Progenitor cell of endocrine pancreas (in vitro differentiated cells): Measurements from ENCODE around the gene STAMBPL1. TPM values are rescaled to one million over a fixed set of nuclear protein-coding genes. Genes with fewer than 3 reads are reported as not detected.

ENCODE experiments used
- DNase-seq: peaks from one replicate; pipeline ENCODE4 v3.0.0; 2021; ENCODE audit warnings: low spot score; ENCODE audit not compliant: unreplicated experiment
- H3K27ac Mint-ChIP-seq: 2 replicates; pipeline ENCODE4 v1.8.0; 2021; ENCODE audit warnings: mild to moderate bottlenecking, moderate library complexity, mixed read lengths
- H3K27me3 Mint-ChIP-seq: 2 replicates; pipeline ENCODE4 v1.8.0; 2021; ENCODE audit warnings: mixed read lengths
- H3K36me3 Mint-ChIP-seq: 2 replicates; pipeline ENCODE4 v1.8.0; 2022; ENCODE audit warnings: mixed read lengths; ENCODE audit not compliant: insufficient read depth
- H3K4me1 Mint-ChIP-seq: 2 replicates; pipeline ENCODE4 v1.8.0; 2021; ENCODE audit warnings: low read depth, mixed read lengths
- H3K4me3 Mint-ChIP-seq: 2 replicates; pipeline ENCODE4 v1.8.0; 2021; ENCODE audit warnings: low read depth, mild to moderate bottlenecking, moderate library complexity, mixed read lengths
- H3K9me3 Mint-ChIP-seq: 2 replicates; pipeline ENCODE4 v1.8.0; 2021; ENCODE audit warnings: low read depth, mixed read lengths
- CTCF ChIP-seq: fragments of 200-600 bp; sonication (generic); IDR thresholded peaks from one replicate; pipeline ENCODE4 v1.5.0; 2021; ENCODE audit warnings: antibody characterized with exemption, mild to moderate bottlenecking; ENCODE audit not compliant: unreplicated experiment
- total RNA-seq: library from RNA; stranded (reverse); gene quantifications from 2 replicates; pipeline ENCODE4 v1.2.1, GENCODE V29; 2021

STAMBPL1 gene
- total RNA-seq, 1 donor from 2014 or later = 1.3 TPM

- H3K27ac Mint-ChIP-seq = no peak overlapping the region
- no peak for TF ChIP-seq CTCF
- H3K4me1 Mint-ChIP-seq = peaks cover 5% of the 10 kb centered on the region
- H3K36me3 Mint-ChIP-seq = no peaks in the 10 kb centered on the region
- H3K9me3 Mint-ChIP-seq = no peaks in the 10 kb centered on the region
- no peak for DNase-seq
- H3K4me3 Mint-ChIP-seq = no peak overlapping the region
- H3K27me3 Mint-ChIP-seq = peaks cover 3% of the 10 kb centered on the region
Observed at GRCh38 chr10:88850712-88851111, 29.3 kb upstream of the STAMBPL1 start.

GRCh38 chr10:88851706-88852105 lies 28.3 kb upstream of the STAMBPL1 start, which contains the start of gene ANKRD22:
ANKRD22 (minus strand) TSS chr10:88851844; CDS start chr10:88851607, 237 bp downstream.
- DNase-seq = no peak
- H3K9me3 Mint-ChIP-seq = no peaks in the 10 kb centered on the region
- peaks cover 4% of the 10 kb centered on the region for H3K27me3 Mint-ChIP-seq
- no peak within 1 kb of the TSS for H3K27ac Mint-ChIP-seq
- H3K4me3 Mint-ChIP-seq = no peak within 1 kb of the TSS
- peaks cover 5% of the 10 kb centered on the region for H3K4me1 Mint-ChIP-seq
- no peak for TF ChIP-seq CTCF
- H3K36me3 Mint-ChIP-seq = no peaks in the 10 kb centered on the region

GRCh38 chr10:88852327-88852726 lies 27.7 kb upstream of the STAMBPL1 start:
- no peak for DNase-seq
- no peaks in the 10 kb centered on the region for H3K9me3 Mint-ChIP-seq
- peaks cover 6% of the 10 kb centered on the region for H3K27me3 Mint-ChIP-seq
- H3K4me3 Mint-ChIP-seq = no peak overlapping the region
- no peaks in the 10 kb centered on the region for H3K36me3 Mint-ChIP-seq
- peaks cover 5% of the 10 kb centered on the region for H3K4me1 Mint-ChIP-seq
- TF ChIP-seq CTCF = no peak
- no peak overlapping the region for H3K27ac Mint-ChIP-seq

GRCh38 chr10:88853155-88853881 lies 26.7 kb upstream of the STAMBPL1 start:
- no peak for TF ChIP-seq CTCF
- Mint-ChIP-seq H3K27me3 (peaks cover 6% of the 10 kb centered on the region), H3K9me3 (no peaks in the 10 kb centered on the region), H3K27ac (no peak overlapping the region), H3K36me3 (no peaks in the 10 kb centered on the region), H3K4me3 (no peak overlapping the region), H3K4me1 (peaks cover 5% of the 10 kb centered on the region)
- DNase-seq = no peak

- Mint-ChIP-seq H3K27ac (no peak overlapping the region), H3K4me1 (peaks cover 5% of the 10 kb centered on the region), H3K27me3 (peaks cover 6% of the 10 kb centered on the region), H3K36me3 (no peaks in the 10 kb centered on the region), H3K4me3 (no peak overlapping the region), H3K9me3 (no peaks in the 10 kb centered on the region)
- no peak for TF ChIP-seq CTCF
- DNase-seq = no peak
Observed at GRCh38 chr10:88854684-88855083, 25.4 kb upstream of the STAMBPL1 start.
